Measurements from ENCODE around the gene LRIG3.
A peak's percentile ranks its signal among the peaks of the same experiment; 100 is the strongest.
"Not testable (repeated sequence)": the region's sequence is repeated elsewhere in the genome, so short reads cannot be mapped to it uniquely, and the experiment has no call there.

LRIG3 gene

GRCh38 chr12:58901664-58902063, 18.6 kb downstream of the LRIG3 start:
- no peak for DNase-seq

- DNase-seq: no peak
These were observed 22.3 kb downstream of the LRIG3 start for GRCh38 chr12:58897969-58898368.

- DNase-seq: no peak
These were observed 24.0 kb downstream of the LRIG3 start for GRCh38 chr12:58896278-58896677.

- DNase-seq: no peak
These were observed 25.3 kb downstream of the LRIG3 start for GRCh38 chr12:58895053-58895452.

- DNase-seq: no peak
These were observed 26.3 kb downstream of the LRIG3 start for GRCh38 chr12:58894040-58894439.

- no peak for DNase-seq
These were observed 26.8 kb downstream of the LRIG3 start for GRCh38 chr12:58893495-58893894.

GRCh38 chr12:58889557-58889956, 30.7 kb downstream of the LRIG3 start:
- peak; percentile 63 for DNase-seq

- DNase-seq: peak; percentile 96
These were observed 32.0 kb downstream of the LRIG3 start for GRCh38 chr12:58888131-58888783.

GRCh38 chr12:58887068-58887467, 33.2 kb downstream of the LRIG3 start:
- DNase-seq: no peak

- no peak for DNase-seq
These were observed 33.8 kb downstream of the LRIG3 start for GRCh38 chr12:58886474-58886873.

GRCh38 chr12:58884916-58885315, 35.4 kb downstream of the LRIG3 start:
- DNase-seq: no peak

GRCh38 chr12:58883576-58884334, 36.5 kb downstream of the LRIG3 start:
- DNase-seq: no peak

GRCh38 chr12:58882826-58883225, 37.5 kb downstream of the LRIG3 start:
- no peak for DNase-seq

GRCh38 chr12:58881816-58882215, 38.5 kb downstream of the LRIG3 start:
- no peak for DNase-seq

GRCh38 chr12:58880639-58881038, 39.7 kb downstream of the LRIG3 start:
- DNase-seq: no peak

GRCh38 chr12:58877243-58877743, 43.0 kb downstream of the LRIG3 start:
- no peak for DNase-seq

GRCh38 chr12:58873496-58873895, 46.8 kb downstream of the LRIG3 start:
- DNase-seq: no peak

GRCh38 chr12:58871556-58871955, 48.7 kb downstream of the LRIG3 start:
- DNase-seq: no peak

GRCh38 chr12:58870595-58870994, 49.7 kb downstream of the LRIG3 start:
- DNase-seq: no peak

GRCh38 chr12:58860788-58861240, 59.5 kb downstream of the LRIG3 start:
- no peak for DNase-seq

- no peak for DNase-seq
These were observed 60.1 kb downstream of the LRIG3 start for GRCh38 chr12:58860056-58860787.

- DNase-seq: no peak
These were observed 62.3 kb downstream of the LRIG3 start for GRCh38 chr12:58858030-58858429.

GRCh38 chr12:58857206-58857605, 63.1 kb downstream of the LRIG3 start:
- not testable (repeated sequence) for DNase-seq

GRCh38 chr12:58855630-58856029, 64.7 kb downstream of the LRIG3 start:
- DNase-seq: not testable (repeated sequence)
